Measurements from ENCODE around the gene WNT5A. TPM values are rescaled to one million over a fixed set of nuclear protein-coding genes. Genes with fewer than 3 reads are reported as not detected.

The WNT5A gene
- total RNA-seq, 1 experiment from 2014 or later: 1.1 TPM

- H3K27ac Mint-ChIP-seq: no peak overlapping the region
- H3K36me3 Mint-ChIP-seq (ENCODE audit: insufficient read depth in 1 of 3, low read depth in 3 of 3): no peaks in the 10 kb centered on the region; a peak in 1 of 7 replicates
Observed at GRCh38 chr3:55523471-55523870, 36.4 kb upstream of the WNT5A start.

More at GRCh38 chr3:55523471-55523870, 36.4 kb upstream of the WNT5A start:
- no peak overlapping the region for H4K5ac ChIP-seq (ENCODE audit: insufficient read length, low read depth, low read length)
- H2BK15ac ChIP-seq (ENCODE audit: low read depth, low read length): no peak overlapping the region
- H3K9me3 ChIP-seq (ENCODE audit: control insufficient read depth, low read depth, low read length): no peaks in the 10 kb centered on the region
- H2BK20ac ChIP-seq (ENCODE audit: low read depth, low read length, poor library complexity, severe bottlenecking): no peak overlapping the region
- DNase-seq: no peak
- no peaks in the 10 kb centered on the region for H3K23me2 ChIP-seq (ENCODE audit: insufficient read length, low read depth, low read length, poor library complexity, severe bottlenecking)
- Mint-ChIP-seq H3K4me3 (no peak overlapping the region), H3K27me3 (ENCODE audit: low read depth) (no peaks in the 10 kb centered on the region; the same call in 1 of the 2 replicates), H3K9me3 (no peaks in the 10 kb centered on the region), H3K4me1 (peaks cover 33 to 41% of the 10 kb centered on the region in 2 experiments)
- H3K79me1 ChIP-seq (ENCODE audit: insufficient read depth, low read depth, low read length, poor library complexity, severe bottlenecking): no peaks in the 10 kb centered on the region
- H3K56ac ChIP-seq (ENCODE audit: insufficient read length, low read depth, low read length): no peak overlapping the region
- no peak for TF ChIP-seq CTCF (conservative IDR thresholded peaks at IDR 0.05)
- H3K27ac ChIP-seq (ENCODE audit: insufficient read length, low read depth, low read length): no peak overlapping the region
- H3K4ac ChIP-seq (ENCODE audit: low read depth, low read length): no peak overlapping the region
- no peak overlapping the region for H2BK120ac ChIP-seq (ENCODE audit: low read depth, low read length, poor library complexity, severe bottlenecking)
- no peak overlapping the region for H3K9ac ChIP-seq (ENCODE audit: extremely low read depth, insufficient read length, low read length)
- no peak overlapping the region for H4K91ac ChIP-seq (ENCODE audit: insufficient read length, low read depth, low read length)
- peaks cover 14% of the 10 kb centered on the region for H3K4me1 ChIP-seq (ENCODE audit: insufficient read depth, low read length)
- no CpG with 5 or more reads among the region's 2 CpGs for WGBS (ENCODE audit: extremely low coverage, insufficient read length, low lambda C conversion rate)
- no peak overlapping the region for H3T11ph ChIP-seq (ENCODE audit: low read length)
- H2BK5ac ChIP-seq (ENCODE audit: insufficient read length, low read length): no peak overlapping the region
- H4K8ac ChIP-seq (replicated peaks; ENCODE audit: insufficient read length, low read depth, low read length): no peak overlapping the region
- no peak overlapping the region for H3K23ac ChIP-seq (ENCODE audit: insufficient read length, low read depth, low read length)
- no peak overlapping the region for H2AK5ac ChIP-seq (ENCODE audit: insufficient read length, low read length)
- no peak overlapping the region for H3K18ac ChIP-seq (ENCODE audit: insufficient read length, low read depth, low read length)
- H3K79me2 ChIP-seq (ENCODE audit: insufficient read depth, low read length): no peaks in the 10 kb centered on the region
- H3K4me2 ChIP-seq (ENCODE audit: insufficient read depth, insufficient read length, low read length): no peak overlapping the region
- no peak overlapping the region for H2BK12ac ChIP-seq (ENCODE audit: insufficient read length, low read depth, low read length)
- no peaks in the 10 kb centered on the region for H3K27me3 ChIP-seq (ENCODE audit: insufficient read depth, low read length)
- no peaks in the 10 kb centered on the region for H4K20me1 ChIP-seq (ENCODE audit: control insufficient read depth, insufficient read depth, insufficient read length)
- no peak overlapping the region for H2AFZ ChIP-seq (ENCODE audit: low read length)
- no peak overlapping the region for H3K14ac ChIP-seq (ENCODE audit: insufficient read depth, low read length)

All from H9 (cell line).